Lower lobe of right lung (tissue), 2 donors: ENCODE results near the gene SQSTM1. TPM values are rescaled to one million over a fixed set of nuclear protein-coding genes. Genes with fewer than 3 reads are reported as not detected.
A peak's percentile ranks its signal among the peaks of the same experiment; 100 is the strongest.

Experiments used
- ATAC-seq, 2 donors: fragments of 200-7000 bp; cut with Tn5 transposase; one replicate each; pipeline ENCODE4 v1.9.1; 2020 to 2022; ENCODE audit warnings: mild to moderate bottlenecking in 2 of 2, moderate library complexity in 2 of 2
- DNase-seq: peaks from one replicate; pipeline ENCODE4 v3.0.0-alpha.2; 2020
- H3K27ac ChIP-seq: fragments of 200-600 bp; one replicate; pipeline ENCODE4 v1.8.0; 2022
- H3K27me3 ChIP-seq: fragments of 200-600 bp; one replicate; pipeline ENCODE4 v1.8.0; 2022; ENCODE audit warnings: low read depth
- H3K36me3 ChIP-seq: fragments of 200-600 bp; one replicate; pipeline ENCODE4 v1.8.0; 2022; ENCODE audit warnings: mild to moderate bottlenecking
- H3K4me1 ChIP-seq: fragments of 200-600 bp; one replicate; pipeline ENCODE4 v1.8.0; 2022
- H3K4me3 ChIP-seq: fragments of 200-600 bp; one replicate; pipeline ENCODE4 v1.8.0; 2022; ENCODE audit warnings: mild to moderate bottlenecking
- H3K9me3 ChIP-seq: fragments of 200-600 bp; one replicate; pipeline ENCODE4 v1.8.0; 2022
- intact Hi-C: fragments of 100-400 bp; cut with DNase I; formaldehyde crosslinking; loops from one replicate; pipeline ENCODE4 v1.11.0; 2022
- total RNA-seq: library from RNA; stranded (reverse); fragmentation: NEBNext Ultra II Directional; extraction: Animal tissue kit (Norgen Biotek cat#: 25700); gene quantifications from one replicate; pipeline ENCODE4 v1.2.1, GENCODE V29; 2021
- TF ChIP-seq, protein P1 (sequence below): fragments of 200-600 bp; IDR thresholded peaks from one replicate; pipeline ENCODE4 v1.8.0; 2022; ENCODE audit warnings: antibody characterized with exemption, mild to moderate bottlenecking
- donor health status: DM: no; HTN: yes; CAD: no; lungs with severe emphysema.

The SQSTM1 gene
- total RNA-seq, 1 donor from 2014 or later: 450 TPM

DNA sequence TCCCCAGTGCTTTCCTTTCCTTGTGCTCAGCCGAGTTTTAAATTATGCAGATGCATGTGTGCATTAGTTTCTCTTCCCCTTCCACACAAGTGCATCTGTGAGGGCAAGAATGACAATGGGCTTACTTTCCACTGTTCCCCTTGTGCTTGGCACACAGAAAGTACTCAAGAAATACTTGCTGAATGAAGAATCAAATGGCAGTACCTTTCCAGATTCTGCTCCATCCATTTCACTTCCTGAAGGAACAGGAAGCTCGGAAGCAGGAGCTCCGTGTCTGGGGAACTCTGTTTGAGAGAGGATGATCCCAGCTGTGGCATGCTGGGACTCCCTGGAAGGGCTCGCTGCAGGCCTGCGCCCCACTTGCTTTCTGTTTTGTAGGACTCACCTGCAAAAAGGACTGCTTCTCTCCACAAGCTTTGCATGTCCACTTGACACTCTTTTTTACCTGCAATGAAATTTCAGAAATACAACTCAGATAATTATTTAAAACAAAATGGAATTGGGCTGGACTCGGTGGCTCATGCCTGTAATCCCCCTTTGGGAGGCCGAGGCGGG lies 32.4 kb downstream of the SQSTM1 start:
- Histone ChIP-seq H3K9me3 (no peaks in the 10 kb centered on the region), H3K36me3 (peaks cover 50% of the 10 kb centered on the region), H3K4me3 (no peak overlapping the region), H3K27ac (no peak overlapping the region), H3K27me3 (no peaks in the 10 kb centered on the region), H3K4me1 (peaks cover 14% of the 10 kb centered on the region)
- ATAC-seq (no peak), DNase-seq (no peak)
- intact Hi-C loops: no loop called here
- TF ChIP-seq, protein P1, sequence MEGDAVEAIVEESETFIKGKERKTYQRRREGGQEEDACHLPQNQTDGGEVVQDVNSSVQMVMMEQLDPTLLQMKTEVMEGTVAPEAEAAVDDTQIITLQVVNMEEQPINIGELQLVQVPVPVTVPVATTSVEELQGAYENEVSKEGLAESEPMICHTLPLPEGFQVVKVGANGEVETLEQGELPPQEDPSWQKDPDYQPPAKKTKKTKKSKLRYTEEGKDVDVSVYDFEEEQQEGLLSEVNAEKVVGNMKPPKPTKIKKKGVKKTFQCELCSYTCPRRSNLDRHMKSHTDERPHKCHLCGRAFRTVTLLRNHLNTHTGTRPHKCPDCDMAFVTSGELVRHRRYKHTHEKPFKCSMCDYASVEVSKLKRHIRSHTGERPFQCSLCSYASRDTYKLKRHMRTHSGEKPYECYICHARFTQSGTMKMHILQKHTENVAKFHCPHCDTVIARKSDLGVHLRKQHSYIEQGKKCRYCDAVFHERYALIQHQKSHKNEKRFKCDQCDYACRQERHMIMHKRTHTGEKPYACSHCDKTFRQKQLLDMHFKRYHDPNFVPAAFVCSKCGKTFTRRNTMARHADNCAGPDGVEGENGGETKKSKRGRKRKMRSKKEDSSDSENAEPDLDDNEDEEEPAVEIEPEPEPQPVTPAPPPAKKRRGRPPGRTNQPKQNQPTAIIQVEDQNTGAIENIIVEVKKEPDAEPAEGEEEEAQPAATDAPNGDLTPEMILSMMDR: no peak

DNA sequence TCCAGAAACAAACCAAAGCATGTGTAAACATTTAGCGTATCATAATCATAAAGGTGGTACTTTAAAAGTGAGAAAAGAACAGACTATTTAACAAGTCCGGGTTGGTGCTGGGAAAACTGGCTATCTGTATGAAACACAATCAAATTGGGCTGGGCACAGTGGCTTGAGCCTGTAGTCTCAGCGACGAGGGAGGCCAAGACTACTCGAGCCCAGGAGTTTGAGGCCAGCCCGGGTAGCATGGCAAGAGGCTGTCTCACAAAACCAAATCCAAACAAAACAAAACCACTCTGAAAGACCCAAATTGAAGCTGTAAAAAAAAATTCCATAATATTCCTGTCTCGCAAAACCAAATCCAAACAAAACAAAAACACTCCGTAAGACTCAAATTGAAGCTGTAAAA lies 33.7 kb downstream of the SQSTM1 start:
- Histone ChIP-seq H3K27me3 (no peaks in the 10 kb centered on the region), H3K4me1 (peaks cover 14% of the 10 kb centered on the region), H3K36me3 (peaks cover 43% of the 10 kb centered on the region), H3K4me3 (no peak overlapping the region), H3K27ac (no peak overlapping the region), H3K9me3 (no peaks in the 10 kb centered on the region)
- DNase-seq (no peak), ATAC-seq (no peak)
- intact Hi-C loops: no loop called here
- TF ChIP-seq, protein P1: no peak

DNA sequence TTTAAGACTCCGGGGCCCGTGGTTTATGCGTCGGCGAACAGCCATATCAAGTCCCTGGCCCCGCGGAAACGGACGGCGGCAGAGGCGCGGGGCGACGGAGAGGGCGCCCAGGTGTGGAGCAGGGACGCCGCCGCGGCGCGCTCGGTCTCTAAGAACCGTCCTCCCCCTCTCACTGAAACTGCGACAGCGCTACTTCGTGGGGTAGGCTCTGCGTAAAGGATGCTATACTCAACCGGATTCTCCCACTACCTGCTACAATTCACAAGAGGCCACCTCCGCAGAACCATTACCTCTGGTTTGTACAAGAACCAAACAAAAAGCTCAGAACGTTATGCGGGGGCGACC lies 37.5 kb downstream of the SQSTM1 start:
- H3K9me3 ChIP-seq: peaks cover 6% of the 10 kb centered on the region
- H3K36me3 ChIP-seq: peaks cover 18% of the 10 kb centered on the region
- TF ChIP-seq, protein P1: no peak
- H3K27me3 ChIP-seq: no peaks in the 10 kb centered on the region
- intact Hi-C loops: no loop called here
- peak overlapping the region; percentile 94 for H3K4me3 ChIP-seq
- peak; percentile 57 for DNase-seq
- peak; percentile 74 to 79 for ATAC-seq
- H3K27ac ChIP-seq: peak overlapping the region; percentile 83
- H3K4me1 ChIP-seq: peaks cover 14% of the 10 kb centered on the region

DNA sequence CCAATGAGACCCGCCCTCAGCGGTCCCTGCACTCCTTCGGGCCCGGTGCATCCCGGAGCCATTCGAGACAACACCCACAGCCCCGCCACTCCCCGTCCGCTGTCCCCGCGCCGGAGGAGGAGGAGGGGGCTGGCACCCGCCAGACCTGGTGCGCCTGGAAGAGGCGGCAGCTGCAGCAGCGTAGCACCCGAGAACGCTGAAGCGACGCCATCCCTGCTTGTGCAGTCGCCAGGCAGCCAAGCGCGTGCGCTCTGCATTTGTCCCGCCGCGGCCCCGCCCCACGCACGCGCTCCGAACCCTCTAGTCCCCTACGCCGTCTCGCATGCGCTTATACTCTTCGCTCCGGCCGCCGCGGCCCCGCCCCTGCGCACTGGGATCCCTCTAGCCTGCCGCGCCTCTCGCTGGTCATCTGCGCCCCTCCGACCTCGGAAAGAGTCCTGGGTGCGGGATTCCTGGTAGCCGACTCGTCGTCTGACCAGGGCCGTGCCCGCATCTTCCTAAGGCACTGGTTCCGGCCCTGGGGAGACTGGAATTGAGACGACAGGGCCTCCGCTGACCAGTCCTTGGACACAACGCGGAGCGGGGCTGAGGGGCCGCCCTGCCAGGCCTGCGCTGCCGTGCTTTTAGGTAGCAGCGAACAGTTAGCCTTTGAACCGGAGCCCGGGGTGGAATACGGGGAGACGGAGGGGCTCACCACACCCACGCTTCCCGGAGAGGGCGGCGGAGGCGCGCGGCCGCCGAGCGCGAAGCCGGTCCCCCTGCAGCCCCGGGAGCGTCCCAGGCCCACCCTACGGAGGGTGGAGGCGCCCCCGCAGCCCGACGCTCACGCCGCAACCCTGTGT lies 38.1 kb downstream of the SQSTM1 start, which contains the start of gene MRNIP:
Gene MRNIP (minus strand): TSS at position 232 of the 842 bp plus-strand sequence. CDS start 21 bp downstream, at position 211.
- intact Hi-C loops: no loop called here

DNA sequence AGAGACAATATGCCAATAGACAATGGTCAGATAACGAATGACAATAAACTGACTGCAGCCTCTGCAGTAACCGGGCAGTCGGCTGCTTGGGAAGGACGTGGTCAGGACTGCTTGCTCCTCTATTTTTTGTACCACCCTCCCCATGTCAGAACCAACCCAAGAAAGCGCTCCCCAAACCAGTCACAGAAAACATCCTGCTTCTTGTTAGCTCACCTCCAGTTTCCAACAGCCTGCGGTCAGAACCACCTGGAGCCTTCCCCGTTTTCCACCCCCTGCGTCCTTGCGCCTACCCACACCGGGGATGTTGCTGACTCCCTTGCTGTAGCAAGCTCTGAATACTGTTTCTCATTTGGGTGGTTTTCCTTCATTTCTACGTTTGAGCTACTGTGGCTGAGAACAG lies 39.6 kb downstream of the SQSTM1 start:
- TF ChIP-seq, protein P1: no peak
- H3K9me3 ChIP-seq: peaks cover 6% of the 10 kb centered on the region
- DNase-seq (no peak), ATAC-seq (no peak)
- H3K4me1 ChIP-seq: peaks cover 14% of the 10 kb centered on the region
- no peak overlapping the region for H3K4me3 ChIP-seq
- H3K27ac ChIP-seq: no peak overlapping the region
- H3K27me3 ChIP-seq: no peaks in the 10 kb centered on the region
- H3K36me3 ChIP-seq: peaks cover 38% of the 10 kb centered on the region
- intact Hi-C loops: no loop called here

More for the DNA sequence above, 38.1 kb downstream of the SQSTM1 start, which contains the start of gene MRNIP:
- peaks cover 14% of the 10 kb centered on the region for H3K4me1 ChIP-seq
- H3K36me3 ChIP-seq: peaks cover 23% of the 10 kb centered on the region
- TF ChIP-seq, protein P1: no peak
- peak; percentile 100 for ATAC-seq
- H3K27me3 ChIP-seq: no peaks in the 10 kb centered on the region
- H3K9me3 ChIP-seq: peaks cover 6% of the 10 kb centered on the region
- peak; percentile 99 for DNase-seq
- H3K27ac ChIP-seq: peak within 1 kb of the TSS; percentile 83
- H3K4me3 ChIP-seq: peak within 1 kb of the TSS; percentile 94
